NOMO-1 (cell line): Measurements from ENCODE around the gene TUBB6.

Source experiments
- DNase-seq, 2 experiments: peaks; one replicate each; lab custom pipeline; 2025; ENCODE audit not compliant: unreplicated experiment in 2 of 2; lab: John Stamatoyannopoulos, UW

TUBB6 gene

DNA sequence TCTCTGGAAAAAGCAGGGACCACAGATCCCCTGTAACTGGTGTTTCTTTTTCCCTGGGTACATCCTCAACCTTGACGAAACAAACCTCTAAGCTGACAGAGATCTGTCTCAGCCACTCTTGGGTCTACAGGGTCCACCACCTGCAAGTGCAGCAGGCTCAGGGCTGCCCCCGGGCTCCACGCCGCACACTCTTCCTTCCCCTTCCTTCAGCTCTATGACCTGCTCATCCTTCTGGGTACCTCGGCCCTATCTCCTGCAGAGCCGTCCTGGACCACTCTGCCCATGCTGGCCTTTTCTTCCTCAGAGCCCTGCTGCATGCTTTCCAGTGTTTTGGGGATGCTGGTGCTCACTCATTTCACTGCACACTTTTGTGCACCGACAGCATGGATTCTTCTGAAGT lies 27.5 kb downstream of the TUBB6 start:
- no peak for DNase-seq

GRCh38 chr18:12336171-12336613 lies 28.2 kb downstream of the TUBB6 start:
- DNase-seq: no peak

- no peak for DNase-seq
These were observed 28.8 kb downstream of the TUBB6 start for GRCh38 chr18:12336887-12337286.

DNA sequence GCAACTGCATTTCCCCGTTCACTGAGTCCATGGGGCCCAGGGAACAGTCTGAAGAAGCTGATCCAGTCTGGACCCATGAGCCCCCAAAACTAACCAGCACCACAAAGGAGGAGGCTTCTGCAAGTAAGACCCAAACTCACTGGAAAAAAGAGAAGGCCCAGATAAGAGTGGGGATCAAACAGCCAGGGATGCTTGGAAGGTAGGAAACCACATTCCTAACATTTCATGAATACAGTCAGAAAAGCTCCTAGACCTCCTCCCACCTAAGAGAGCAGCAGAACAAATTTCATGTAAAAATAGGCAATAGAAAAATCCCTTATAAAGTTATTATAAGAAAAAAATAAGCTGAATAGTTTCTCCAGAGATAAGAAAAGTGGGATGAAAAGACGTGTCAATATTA lies 30.3 kb downstream of the TUBB6 start:
- DNase-seq: no peak

GRCh38 chr18:12340945-12341660 lies 33.1 kb downstream of the TUBB6 start:
- DNase-seq: no peak

DNA sequence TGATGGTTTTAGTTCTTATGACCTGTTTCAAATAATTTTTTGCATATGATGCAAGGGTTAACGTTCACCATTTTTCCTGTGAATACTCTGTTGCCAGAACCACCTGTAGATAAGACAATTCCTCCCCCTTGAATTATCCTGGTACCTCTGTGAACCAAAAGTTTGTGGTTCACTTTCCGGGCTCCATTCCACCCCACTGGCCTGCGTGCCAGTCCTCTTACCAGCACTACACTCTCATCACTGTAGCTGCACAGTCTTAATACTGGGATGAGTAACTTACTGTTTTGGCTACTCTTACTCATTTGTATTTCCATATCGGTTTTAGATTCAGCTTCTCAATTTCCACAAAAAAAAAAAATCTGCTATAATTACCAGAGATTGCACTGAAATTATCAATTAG lies 34.6 kb downstream of the TUBB6 start:
- DNase-seq: no peak

GRCh38 chr18:12345491-12346239 lies 37.6 kb downstream of the TUBB6 start:
- DNase-seq: no peak

DNA sequence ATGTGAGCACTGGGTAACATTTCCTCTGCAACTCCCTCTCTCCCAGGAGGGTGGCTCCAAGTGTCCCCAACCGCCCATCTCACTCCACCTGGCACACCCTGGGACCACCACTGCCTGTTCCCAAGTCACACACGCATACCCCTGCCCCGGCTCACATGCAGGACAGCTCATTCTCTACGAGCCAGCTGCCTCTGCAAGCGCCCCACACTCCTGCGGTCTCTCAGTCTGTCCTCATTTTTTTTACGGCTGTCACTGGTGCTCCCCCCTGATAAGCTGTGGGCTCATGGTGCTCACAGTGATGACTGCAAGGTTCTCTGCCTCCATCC lies 38.2 kb downstream of the TUBB6 start:
- no peak for DNase-seq

DNA sequence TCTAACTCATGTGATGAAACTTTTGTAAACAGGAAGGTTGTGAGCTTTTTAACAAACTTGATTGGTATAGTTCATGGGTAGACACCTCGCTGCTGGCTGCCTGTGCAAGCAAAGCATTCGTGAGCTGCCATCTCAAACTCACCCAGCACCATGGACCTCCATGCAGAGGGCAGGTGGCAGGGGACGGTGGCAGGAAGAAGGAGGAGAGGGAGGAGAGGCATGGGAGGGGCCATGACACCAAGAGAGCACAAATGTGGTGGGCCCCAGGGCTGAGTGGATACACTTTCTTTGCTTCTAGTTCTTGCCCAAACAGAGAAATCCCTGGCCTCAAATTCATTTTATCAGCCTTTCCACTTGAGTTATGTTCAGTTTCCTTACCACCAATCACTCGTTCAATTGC lies 39.9 kb downstream of the TUBB6 start:
- no peak for DNase-seq

- DNase-seq: no peak
These were observed 44.1 kb downstream of the TUBB6 start for GRCh38 chr18:12352188-12352587.

- DNase-seq: no peak
These were observed 51.5 kb downstream of the TUBB6 start for GRCh38 chr18:12359515-12359927.

GRCh38 chr18:12361770-12362378 lies 53.8 kb downstream of the TUBB6 start:
- DNase-seq: no peak

DNA sequence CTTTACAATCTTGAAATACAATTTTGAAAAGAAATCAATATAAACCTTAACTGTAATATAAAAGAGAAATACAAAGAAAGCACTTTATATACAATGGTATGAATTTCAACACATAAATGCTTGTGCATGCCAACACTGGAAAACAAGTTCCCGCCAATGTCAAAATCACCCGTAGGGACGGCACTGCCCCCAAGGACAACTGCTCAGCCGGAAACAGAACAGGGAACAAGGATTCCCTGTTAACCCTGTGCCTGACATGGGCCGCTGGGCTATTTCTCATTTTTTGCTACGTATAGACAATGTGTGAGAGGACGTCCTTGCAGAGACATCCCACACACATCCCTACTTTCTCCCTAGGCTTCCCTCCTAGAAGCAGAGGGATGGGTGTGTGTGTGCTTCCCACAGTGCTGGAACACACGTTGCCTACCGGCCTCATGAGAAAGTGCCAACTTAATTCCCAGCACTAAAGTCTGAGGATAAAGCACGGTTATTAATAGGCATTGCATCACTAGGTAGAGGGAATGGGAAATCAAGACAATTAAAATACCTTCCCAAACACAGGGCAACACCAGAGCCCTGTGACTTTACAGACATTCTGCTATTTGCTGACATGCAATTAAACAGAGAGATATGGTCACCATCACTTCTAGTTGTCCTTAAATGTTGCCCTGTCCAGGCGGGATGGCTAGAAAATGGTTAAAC lies 54.6 kb downstream of the TUBB6 start:
- no peak for DNase-seq

DNA sequence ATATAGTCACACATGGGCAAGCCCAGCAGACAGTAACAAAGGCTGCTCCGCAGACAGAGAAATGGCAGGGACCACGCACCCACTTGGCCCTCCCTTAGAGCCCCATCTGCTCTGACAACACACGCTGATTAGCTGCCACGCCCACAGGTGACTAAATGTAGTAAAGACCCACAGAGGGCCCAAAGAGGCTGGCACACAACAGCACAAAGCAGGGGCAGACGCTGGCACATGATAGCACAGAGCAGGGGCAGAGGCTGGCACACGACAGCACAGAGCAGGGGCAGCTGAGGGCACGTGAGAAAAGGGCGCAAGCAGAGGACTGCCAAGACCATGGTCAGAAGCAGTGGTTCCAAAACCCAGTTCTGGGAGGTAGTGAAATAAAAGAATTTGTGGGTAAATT lies 58.3 kb downstream of the TUBB6 start:
- no peak for DNase-seq

DNA sequence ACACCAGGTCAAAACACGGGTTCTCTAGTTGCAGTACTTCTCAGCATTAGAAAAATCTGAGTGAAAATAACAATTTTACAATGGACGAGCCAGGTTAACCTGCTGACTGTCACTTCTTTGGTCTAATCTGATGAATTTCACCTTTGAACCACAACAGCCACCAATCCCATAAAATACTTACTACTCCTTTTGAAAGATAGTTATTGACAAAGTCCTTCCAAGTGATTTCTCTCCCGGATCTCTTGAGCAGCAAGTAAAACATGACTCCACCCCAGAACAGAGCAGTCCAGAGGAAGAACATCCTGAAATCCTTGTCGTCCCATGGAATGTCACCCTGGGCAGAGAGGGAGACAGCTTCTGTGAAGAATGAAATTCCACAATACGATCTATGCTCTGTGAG lies 58.7 kb downstream of the TUBB6 start:
- DNase-seq: no peak

DNA sequence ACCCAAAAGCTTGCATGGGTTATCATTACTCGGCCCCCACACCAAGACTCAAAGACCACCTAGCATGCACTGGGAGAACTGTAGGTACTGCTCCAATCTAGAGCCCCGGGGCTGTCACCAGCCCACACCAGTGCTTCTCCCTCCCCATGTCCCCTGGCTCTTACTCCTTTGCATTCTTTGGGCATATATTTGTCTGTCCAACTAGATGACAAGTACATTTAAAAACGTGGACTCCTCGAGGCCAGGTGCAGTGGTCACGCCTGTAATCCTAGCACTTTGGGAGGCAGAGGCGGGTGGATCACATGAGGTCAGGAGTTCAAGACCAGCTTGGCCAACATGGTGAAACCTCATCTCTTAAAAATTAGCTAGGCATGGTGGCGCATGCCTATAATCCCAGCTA lies 61.2 kb downstream of the TUBB6 start:
- no peak for DNase-seq

- DNase-seq: no peak
These were observed 63.5 kb downstream of the TUBB6 start for GRCh38 chr18:12371590-12371989.

DNA sequence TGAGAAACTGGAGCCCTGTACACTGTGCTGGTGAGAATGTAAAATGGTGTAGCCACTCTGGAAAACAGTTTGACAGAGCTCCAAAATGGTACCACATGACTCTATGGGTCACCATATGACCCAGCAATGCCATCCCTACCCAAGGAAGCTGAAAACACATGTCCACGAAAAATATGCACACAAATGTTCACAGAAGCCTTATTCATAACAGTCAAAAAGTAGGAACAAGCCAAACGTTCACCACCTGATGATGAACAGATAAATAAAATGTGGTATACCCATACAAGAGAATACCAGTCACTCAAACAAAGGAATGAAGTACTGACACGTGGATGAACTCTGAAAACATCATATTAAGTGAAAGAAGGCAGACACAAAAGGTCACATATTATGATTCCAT lies 64.4 kb downstream of the TUBB6 start:
- DNase-seq: no peak

GRCh38 chr18:12373116-12373770 lies 65.2 kb downstream of the TUBB6 start:
- no peak for DNase-seq

GRCh38 chr18:12373771-12374116 lies 65.7 kb downstream of the TUBB6 start:
- no peak for DNase-seq

DNA sequence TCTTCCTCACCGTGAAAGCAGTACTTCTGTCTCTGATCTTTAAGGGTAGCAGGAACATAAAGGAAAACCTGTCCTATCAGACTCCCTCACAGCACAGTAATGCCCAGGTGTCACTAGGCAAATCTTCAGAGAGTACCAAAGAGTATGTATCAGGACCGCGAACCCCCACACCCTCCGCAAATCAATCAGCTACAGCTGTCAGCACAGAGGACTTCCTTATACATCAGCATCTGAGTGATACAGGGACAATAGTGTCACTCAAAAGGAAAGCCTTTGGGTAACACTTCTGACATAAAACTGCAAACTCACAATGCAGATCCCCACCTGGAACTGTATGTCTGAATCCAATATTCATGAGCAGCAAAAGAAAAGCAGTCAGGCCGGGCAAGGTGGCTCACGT lies 66.4 kb downstream of the TUBB6 start:
- DNase-seq: no peak
